ENCODE data around the gene SMURF1. TPM values are rescaled to one million over a fixed set of nuclear protein-coding genes. Genes with fewer than 3 reads are reported as not detected.

SMURF1 gene
- total RNA-seq, 1 donor from 2014 or later, result 35.0 TPM

- ATAC-seq, result no peak
- H3K36me3 ChIP-seq, result no peaks in the 10 kb centered on the region
- H3K4me3 ChIP-seq, result no peak overlapping the region
- H3K4me1 ChIP-seq, result no peaks in the 10 kb centered on the region
- H3K9me3 ChIP-seq, result no peaks in the 10 kb centered on the region
- no peak for TF ChIP-seq CTCF (IDR thresholded peaks at IDR 0.05)
- DNase-seq, result no peak
- intact Hi-C loops (cut with DNase I), result no loop called here
- H3K27me3 ChIP-seq, result no peaks in the 10 kb centered on the region
- H3K27ac ChIP-seq, result no peak overlapping the region
Measured at GRCh38 chr7:99155211-99155610, 11.3 kb upstream of the SMURF1 start.

- H3K27ac ChIP-seq, result no peak overlapping the region
Measured at GRCh38 chr7:99146979-99147378, 3.1 kb upstream of the SMURF1 start.

GRCh38 chr7:99143521-99143852 lies 421 bp downstream of the SMURF1 start:
- peak overlapping the region; percentile 93 for H3K27ac ChIP-seq
- no peaks in the 10 kb centered on the region for H3K9me3 ChIP-seq
- peak; percentile 1 for ATAC-seq
- H3K36me3 ChIP-seq, result no peaks in the 10 kb centered on the region
- H3K4me1 ChIP-seq, result peaks cover 38% of the 10 kb centered on the region
- no peak for DNase-seq
- intact Hi-C loops (cut with DNase I), result no loop called here
- peak overlapping the region; percentile 88 for H3K4me3 ChIP-seq
- no peaks in the 10 kb centered on the region for H3K27me3 ChIP-seq
- TF ChIP-seq CTCF (IDR thresholded peaks at IDR 0.05), result no peak

More at GRCh38 chr7:99146979-99147378, 3.1 kb upstream of the SMURF1 start:
- Histone ChIP-seq H3K4me3 (no peak overlapping the region), H3K36me3 (no peaks in the 10 kb centered on the region), H3K9me3 (no peaks in the 10 kb centered on the region), H3K27me3 (no peaks in the 10 kb centered on the region), H3K4me1 (peaks cover 6% of the 10 kb centered on the region)
- intact Hi-C loops (cut with DNase I), result no loop called here
- ATAC-seq, result no peak
- TF ChIP-seq CTCF (IDR thresholded peaks at IDR 0.05), result no peak
- no peak for DNase-seq

GRCh38 chr7:99142727-99143520 lies 984 bp downstream of the SMURF1 start:
- no peaks in the 10 kb centered on the region for H3K9me3 ChIP-seq
- H3K4me3 ChIP-seq, result peak overlapping the region; percentile 88
- H3K4me1 ChIP-seq, result peaks cover 44% of the 10 kb centered on the region
- no peak for TF ChIP-seq CTCF (IDR thresholded peaks at IDR 0.05)
- peak; percentile 90 for ATAC-seq
- peak overlapping the region; percentile 90 for H3K27ac ChIP-seq
- peak; percentile 98 for DNase-seq
- H3K27me3 ChIP-seq, result no peaks in the 10 kb centered on the region
- intact Hi-C loops (cut with DNase I), result no loop called here
- H3K36me3 ChIP-seq, result no peaks in the 10 kb centered on the region

- H3K27ac ChIP-seq, result peak overlapping the region; percentile 90
- H3K27me3 ChIP-seq, result no peaks in the 10 kb centered on the region
- DNase-seq (peak; percentile 83), ATAC-seq (peak; percentile 68)
- intact Hi-C loops (cut with DNase I), result no loop called here
- no peaks in the 10 kb centered on the region for H3K36me3 ChIP-seq
- no peak for TF ChIP-seq CTCF (IDR thresholded peaks at IDR 0.05)
- peak overlapping the region; percentile 88 for H3K4me3 ChIP-seq
- no peaks in the 10 kb centered on the region for H3K9me3 ChIP-seq
- H3K4me1 ChIP-seq, result peaks cover 49% of the 10 kb centered on the region
Measured at GRCh38 chr7:99141841-99142726, 1.8 kb downstream of the SMURF1 start.
